ENCODE data around the gene RAVER2. TPM values are rescaled to one million over a fixed set of nuclear protein-coding genes. Genes with fewer than 3 reads are reported as not detected.

The RAVER2 gene
- polyA plus RNA-seq, 2 of the 4 experiments (the other 2 are of a cell fraction), result 6.2 to 17.2 TPM

DNA sequence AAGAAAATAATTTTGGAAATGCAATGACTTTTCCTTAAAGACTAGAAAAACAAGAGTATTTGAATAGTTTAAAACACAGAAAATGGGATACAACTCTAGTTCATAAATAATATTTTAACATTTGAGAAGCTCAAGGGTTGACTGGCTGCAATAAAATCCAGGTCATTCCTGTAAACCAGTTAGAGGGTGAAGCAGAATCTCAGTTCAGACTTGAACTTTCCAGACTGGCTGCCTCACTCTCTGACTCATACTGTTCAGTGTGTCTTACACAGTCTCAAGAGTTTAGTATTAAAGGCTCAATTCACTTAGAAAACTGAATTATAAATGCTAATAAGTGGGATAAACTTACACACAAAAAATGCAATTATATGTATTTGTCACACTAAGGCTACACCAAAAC, 89.9 kb downstream of the RAVER2 start:
- H3K9me3 ChIP-seq, result no peaks in the 10 kb centered on the region
- H3K27ac ChIP-seq, result peak overlapping the region in 1 of 2 experiments; percentile 50; a peak in 2 of 6 replicates
- ChIA-PET CTCF (interaction anchor here (1.0 to 1.5 kb wide), 3 partner anchors 10 to 16 kb away, joined by 3 to 4 read pairs (median 3); no protein-coding TSS in a partner anchor), POLR2A (no interaction called here)
- no peak for TF ChIP-seq CBX2 (IDR thresholded peaks at IDR 0.05; ENCODE audit: borderline replicate concordance, low read depth)
- TF ChIP-seq, protein P1, sequence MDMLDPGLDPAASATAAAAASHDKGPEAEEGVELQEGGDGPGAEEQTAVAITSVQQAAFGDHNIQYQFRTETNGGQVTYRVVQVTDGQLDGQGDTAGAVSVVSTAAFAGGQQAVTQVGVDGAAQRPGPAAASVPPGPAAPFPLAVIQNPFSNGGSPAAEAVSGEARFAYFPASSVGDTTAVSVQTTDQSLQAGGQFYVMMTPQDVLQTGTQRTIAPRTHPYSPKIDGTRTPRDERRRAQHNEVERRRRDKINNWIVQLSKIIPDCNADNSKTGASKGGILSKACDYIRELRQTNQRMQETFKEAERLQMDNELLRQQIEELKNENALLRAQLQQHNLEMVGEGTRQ (IDR thresholded peaks at IDR 0.05), result no peak
- TF ChIP-seq NFE2L2 (conservative IDR thresholded peaks at IDR 0.05; ENCODE audit: low read length), result no peak
- TF ChIP-seq RAD21 (conservative IDR thresholded peaks at IDR 0.05 in 1 of 2, IDR thresholded peaks at IDR 0.05 in 1 of 2), result no peak
- no peak for TF ChIP-seq POLR2A (IDR thresholded peaks at IDR 0.05; ENCODE audit: low read length)
- no peak for TF ChIP-seq GATA3 (IDR thresholded peaks at IDR 0.05; ENCODE audit: borderline replicate concordance)
- TF ChIP-seq, protein P2, sequence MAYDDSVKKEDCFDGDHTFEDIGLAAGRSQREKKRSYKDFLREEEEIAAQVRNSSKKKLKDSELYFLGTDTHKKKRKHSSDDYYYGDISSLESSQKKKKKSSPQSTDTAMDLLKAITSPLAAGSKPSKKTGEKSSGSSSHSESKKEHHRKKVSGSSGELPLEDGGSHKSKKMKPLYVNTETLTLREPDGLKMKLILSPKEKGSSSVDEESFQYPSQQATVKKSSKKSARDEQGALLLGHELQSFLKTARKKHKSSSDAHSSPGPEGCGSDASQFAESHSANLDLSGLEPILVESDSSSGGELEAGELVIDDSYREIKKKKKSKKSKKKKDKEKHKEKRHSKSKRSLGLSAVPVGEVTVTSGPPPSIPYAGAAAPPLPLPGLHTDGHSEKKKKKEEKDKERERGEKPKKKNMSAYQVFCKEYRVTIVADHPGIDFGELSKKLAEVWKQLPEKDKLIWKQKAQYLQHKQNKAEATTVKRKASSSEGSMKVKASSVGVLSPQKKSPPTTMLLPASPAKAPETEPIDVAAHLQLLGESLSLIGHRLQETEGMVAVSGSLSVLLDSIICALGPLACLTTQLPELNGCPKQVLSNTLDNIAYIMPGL (CRISPR knock-in tag; IDR thresholded peaks at IDR 0.05; ENCODE audit: borderline replicate concordance), result no peak
- no peak for TF ChIP-seq CBX8 (IDR thresholded peaks at IDR 0.05)
- TF ChIP-seq RARB (CRISPR knock-in tag; IDR thresholded peaks at IDR 0.05), result no peak
- ATAC-seq (peak in 1 of 2 experiments; percentile 64; a peak in 3 of 6 replicates), DNase-seq (ENCODE audit: low read depth in 1 of 2, low spot score in 1 of 2) (peak in 1 of 2 experiments; percentile 14), FAIRE-seq (no peak)
- H3K4me2 ChIP-seq, result no peak overlapping the region
- H3K4me1 ChIP-seq, result peaks cover 25% of the 10 kb centered on the region
- H3K4me3 ChIP-seq, result no peak overlapping the region

DNA sequence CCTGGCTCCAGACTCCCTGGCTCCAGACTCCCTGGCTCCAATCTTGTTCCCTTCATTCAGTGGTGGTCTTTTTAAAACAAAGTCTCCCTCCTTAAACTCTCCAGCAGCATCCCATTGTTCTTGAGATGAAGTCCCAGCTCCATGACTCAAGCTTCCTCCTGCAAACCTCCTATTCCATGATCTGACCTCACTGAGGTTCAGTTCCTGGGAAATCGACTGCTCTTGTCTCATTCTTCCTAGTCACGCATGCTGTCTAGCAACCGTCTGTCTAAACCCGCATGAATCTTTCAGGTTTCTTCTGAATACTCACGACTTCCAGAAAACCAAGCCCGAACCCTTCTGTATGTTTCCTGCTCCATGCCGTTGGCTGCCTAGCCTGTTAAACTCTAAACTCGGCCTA, 91.9 kb downstream of the RAVER2 start:
- Histone ChIP-seq H3K27ac (no peak overlapping the region), H3K4me1 (peaks cover 29% of the 10 kb centered on the region), H3K4me2 (no peak overlapping the region), H3K9me3 (no peaks in the 10 kb centered on the region), H3K4me3 (no peak overlapping the region)
- TF ChIP-seq CHD4 (IDR thresholded peaks at IDR 0.05; ENCODE audit: borderline replicate concordance), result no peak
- TF ChIP-seq, protein P3, sequence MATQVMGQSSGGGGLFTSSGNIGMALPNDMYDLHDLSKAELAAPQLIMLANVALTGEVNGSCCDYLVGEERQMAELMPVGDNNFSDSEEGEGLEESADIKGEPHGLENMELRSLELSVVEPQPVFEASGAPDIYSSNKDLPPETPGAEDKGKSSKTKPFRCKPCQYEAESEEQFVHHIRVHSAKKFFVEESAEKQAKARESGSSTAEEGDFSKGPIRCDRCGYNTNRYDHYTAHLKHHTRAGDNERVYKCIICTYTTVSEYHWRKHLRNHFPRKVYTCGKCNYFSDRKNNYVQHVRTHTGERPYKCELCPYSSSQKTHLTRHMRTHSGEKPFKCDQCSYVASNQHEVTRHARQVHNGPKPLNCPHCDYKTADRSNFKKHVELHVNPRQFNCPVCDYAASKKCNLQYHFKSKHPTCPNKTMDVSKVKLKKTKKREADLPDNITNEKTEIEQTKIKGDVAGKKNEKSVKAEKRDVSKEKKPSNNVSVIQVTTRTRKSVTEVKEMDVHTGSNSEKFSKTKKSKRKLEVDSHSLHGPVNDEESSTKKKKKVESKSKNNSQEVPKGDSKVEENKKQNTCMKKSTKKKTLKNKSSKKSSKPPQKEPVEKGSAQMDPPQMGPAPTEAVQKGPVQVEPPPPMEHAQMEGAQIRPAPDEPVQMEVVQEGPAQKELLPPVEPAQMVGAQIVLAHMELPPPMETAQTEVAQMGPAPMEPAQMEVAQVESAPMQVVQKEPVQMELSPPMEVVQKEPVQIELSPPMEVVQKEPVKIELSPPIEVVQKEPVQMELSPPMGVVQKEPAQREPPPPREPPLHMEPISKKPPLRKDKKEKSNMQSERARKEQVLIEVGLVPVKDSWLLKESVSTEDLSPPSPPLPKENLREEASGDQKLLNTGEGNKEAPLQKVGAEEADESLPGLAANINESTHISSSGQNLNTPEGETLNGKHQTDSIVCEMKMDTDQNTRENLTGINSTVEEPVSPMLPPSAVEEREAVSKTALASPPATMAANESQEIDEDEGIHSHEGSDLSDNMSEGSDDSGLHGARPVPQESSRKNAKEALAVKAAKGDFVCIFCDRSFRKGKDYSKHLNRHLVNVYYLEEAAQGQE (IDR thresholded peaks at IDR 0.05), result no peak
- no peak for TF ChIP-seq NR3C1 (IDR thresholded peaks at IDR 0.05)
- TF ChIP-seq KDM1A (IDR thresholded peaks at IDR 0.05; ENCODE audit: low read depth), result no peak
- TF ChIP-seq HOXA7 (CRISPR knock-in tag; IDR thresholded peaks at IDR 0.05), result no peak
- TF ChIP-seq RFX5 (IDR thresholded peaks at IDR 0.05), result no peak
- TF ChIP-seq RCOR1 (IDR thresholded peaks at IDR 0.05; ENCODE audit: low read depth, low read length), result no peak
- TF ChIP-seq, protein P2 (CRISPR knock-in tag; IDR thresholded peaks at IDR 0.05; ENCODE audit: borderline replicate concordance), result no peak
- TF ChIP-seq, protein P4, sequence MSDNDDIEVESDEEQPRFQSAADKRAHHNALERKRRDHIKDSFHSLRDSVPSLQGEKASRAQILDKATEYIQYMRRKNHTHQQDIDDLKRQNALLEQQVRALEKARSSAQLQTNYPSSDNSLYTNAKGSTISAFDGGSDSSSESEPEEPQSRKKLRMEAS (IDR thresholded peaks at IDR 0.05), result no peak
- no peak for TF ChIP-seq FOXS1 (CRISPR knock-in tag; IDR thresholded peaks at IDR 0.05)
- TF ChIP-seq EHF (CRISPR knock-in tag; IDR thresholded peaks at IDR 0.05), result no peak
- no peak for TF ChIP-seq SREBF2 (IDR thresholded peaks at IDR 0.05)
- no peak for TF ChIP-seq MAZ (IDR thresholded peaks at IDR 0.05; ENCODE audit: borderline replicate concordance, low read depth, low read length)
- no peak for TF ChIP-seq MYC (IDR thresholded peaks at IDR 0.05; ENCODE audit: borderline replicate concordance, low read length)
- no peak for TF ChIP-seq BHLHE40 (IDR thresholded peaks at IDR 0.05; ENCODE audit: low read depth, low read length)
- TF ChIP-seq NFE2L2 (conservative IDR thresholded peaks at IDR 0.05; ENCODE audit: low read length), result no peak
- TF ChIP-seq CBX2 (IDR thresholded peaks at IDR 0.05; ENCODE audit: borderline replicate concordance, low read depth), result no peak
- TF ChIP-seq TFCP2L1 (CRISPR knock-in tag; IDR thresholded peaks at IDR 0.05), result no peak
- ATAC-seq (no peak), FAIRE-seq (no peak), DNase-seq (ENCODE audit: low read depth in 1 of 2, low spot score in 1 of 2) (no peak)
- CTCF ChIA-PET, result no interaction called here
- POLR2A ChIA-PET, result no interaction called here
- WGBS (ENCODE audit: missing lambda C conversion rate), result 93% methylated on average over 8 of the region's 8 CpGs

Data from A549 (cell line).